OCI-LY7 (cell line): Measurements from ENCODE around the gene COL20A1. TPM values are rescaled to one million over a fixed set of nuclear protein-coding genes. Genes with fewer than 3 reads are reported as not detected.
A peak's percentile ranks its signal among the peaks of the same experiment; 100 is the strongest.

Experiments used
- BruUV-seq: library from RNA; stranded (reverse); fragments of 400-500 nt; replicated peaks from 2 replicates; lab custom pipeline; 2021; lab: Mats Ljungman, UMichigan
- CTCF ChIA-PET: fragments of 300-600 bp; sonication (Branson Sonifier 250); formaldehyde crosslinking; loops from one replicate; lab custom pipeline; 2022; ENCODE audit warnings: antibody characterized with exemption; ENCODE audit not compliant: unreplicated experiment; lab: Charles Lee
- POLR2A ChIA-PET: fragments of 300-600 bp; sonication (Branson Sonifier 250); formaldehyde crosslinking; loops from one replicate; lab custom pipeline; 2022; ENCODE audit warnings: antibody characterized with exemption; lab: Charles Lee
- DNase-seq: peaks from one replicate; pipeline ENCODE4 v3.0.0-alpha.2; 2015; ENCODE audit warnings: low spot score
- H2AFZ ChIP-seq: fragments of 200-600 bp; sonication (generic), shearing (Covaris generic); 2 replicates; pipeline ENCODE4 v1.6.1; 2014; ENCODE audit warnings: mild to moderate bottlenecking, antibody characterized with exemption, low read length, moderate library complexity
- H3K27ac ChIP-seq: fragments of 200-600 bp; sonication (generic); 2 replicates; pipeline ENCODE4 v1.5.1; 2014; ENCODE audit warnings: mixed run types, low read depth, mild to moderate bottlenecking, moderate library complexity, low read length, inconsistent platforms; ENCODE audit not compliant: poor library complexity, severe bottlenecking
- H3K36me3 ChIP-seq: fragments of 200-600 bp; sonication (generic); 2 replicates; pipeline ENCODE4 v1.6.1; 2014; ENCODE audit warnings: mild to moderate bottlenecking, antibody characterized with exemption, low read length, moderate library complexity, mixed read lengths; ENCODE audit not compliant: insufficient read depth
- H3K4me1 ChIP-seq: fragments of 200-600 bp; sonication (generic); 2 replicates; pipeline ENCODE4 v1.5.1; 2014; ENCODE audit warnings: mild to moderate bottlenecking, low read length; ENCODE audit not compliant: insufficient read depth, poor library complexity, severe bottlenecking
- H3K4me2 ChIP-seq: fragments of 200-600 bp; sonication (generic); 2 replicates; pipeline ENCODE4 v1.6.1; 2014; ENCODE audit warnings: mild to moderate bottlenecking, low read length
- H3K4me3 ChIP-seq: fragments of 200-600 bp; sonication (generic); 2 replicates; pipeline ENCODE4 v1.5.1; 2014; ENCODE audit warnings: mild to moderate bottlenecking, low read depth, low read length; ENCODE audit not compliant: poor library complexity, severe bottlenecking
- H3K79me2 ChIP-seq: fragments of 200-600 bp; sonication (generic); 2 replicates; pipeline ENCODE4 v1.6.1; 2016; ENCODE audit warnings: low read depth, mild to moderate bottlenecking, low read length, moderate library complexity, mixed read lengths; ENCODE audit not compliant: insufficient read depth
- H3K9me2 ChIP-seq: fragments of 200-600 bp; sonication (generic); 2 replicates; pipeline ENCODE4 v1.6.1; 2016; ENCODE audit warnings: mild to moderate bottlenecking, low read length, mixed read lengths; ENCODE audit not compliant: insufficient read depth
- H3K9me3 ChIP-seq: fragments of 200-600 bp; sonication (generic); 2 replicates; pipeline ENCODE4 v1.6.1; 2014; ENCODE audit warnings: mild to moderate bottlenecking, mixed run types, low read length, mixed read lengths
- H4K20me1 ChIP-seq: fragments of 200-600 bp; sonication (generic); 2 replicates; pipeline ENCODE4 v1.6.1; 2014; ENCODE audit warnings: mild to moderate bottlenecking, antibody characterized with exemption, low read length, moderate library complexity, mixed read lengths; ENCODE audit not compliant: insufficient read depth
- EZH2phosphoT487 ChIP-seq: fragments of 200-600 bp; sonication (generic); IDR thresholded peaks from 2 replicates; pipeline ENCODE4 v1.6.1; 2018; ENCODE audit warnings: low read depth, borderline replicate concordance, mild to moderate bottlenecking, mixed run types, antibody characterized with exemption, low read length, moderate library complexity, mixed read lengths
- intact Hi-C: fragments of 100-400 bp; cut with micrococcal nuclease; formaldehyde crosslinking; loops from one replicate; pipeline ENCODE4 v1.10.0; 2022; ENCODE audit not compliant: unreplicated experiment
- total RNA-seq, 2 experiments: library from RNA; depleted of rRNA in 1 of 2; stranded (reverse); fragments of >200 nt in 1 of 2; shearing (Covaris generic) in 1 of 2; gene quantifications; 2 replicates each; pipeline ENCODE4 v1.2.3, GENCODE V29; 2014 to 2022
- TF ChIP-seq, protein P1 (sequence below): fragments of 200-600 bp; sonication (generic); conservative IDR thresholded peaks from 2 replicates; pipeline ENCODE4 v1.5.1; 2014; ENCODE audit warnings: mild to moderate bottlenecking, antibody characterized with exemption, low read length, moderate library complexity, mixed read lengths

COL20A1 gene
- total RNA-seq, 2 experiments from 2014 or later: 0.15 TPM; not detected in 1

DNA sequence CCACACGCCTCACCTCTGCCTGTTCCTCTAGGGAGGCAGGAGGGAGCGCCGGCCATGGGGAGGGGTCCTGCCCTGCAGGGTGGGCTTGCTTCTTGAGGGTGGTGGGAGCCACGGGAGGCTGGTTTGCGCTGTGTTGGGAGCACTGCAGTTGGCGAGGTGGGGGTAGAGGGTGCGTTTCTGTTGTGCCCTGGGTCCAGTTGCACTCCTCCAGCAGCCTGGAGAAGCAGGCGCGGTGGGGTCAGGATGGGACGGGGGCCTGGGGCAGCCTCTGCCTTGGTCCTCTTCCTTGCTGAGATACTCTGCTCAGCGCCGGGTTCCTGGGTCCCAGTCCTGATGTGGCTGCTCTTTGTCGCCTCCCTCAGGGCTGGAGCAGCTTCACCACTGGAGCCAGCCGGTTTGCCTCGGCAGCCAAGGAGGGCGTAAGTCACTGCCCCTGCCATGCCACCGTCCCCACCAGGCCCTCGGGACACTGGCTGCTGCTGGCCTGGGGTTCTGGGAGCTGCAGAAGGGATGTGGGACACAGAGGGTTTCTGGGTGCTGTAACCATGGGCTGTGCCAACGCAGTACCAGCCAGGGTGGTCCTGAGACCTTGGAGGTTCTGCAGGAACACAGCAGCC is 11.9 kb upstream of the COL20A1 start:
- Histone ChIP-seq H3K4me1 (no peaks in the 10 kb centered on the region), H3K36me3 (peaks cover 50% of the 10 kb centered on the region; the same call in 1 of the 2 replicates), H3K9me3 (no peaks in the 10 kb centered on the region), H3K4me3 (no peak overlapping the region), H3K4me2 (no peak overlapping the region), H2AFZ (no peak overlapping the region), H3K27ac (no peak overlapping the region), H3K79me2 (no peaks in the 10 kb centered on the region), H3K9me2 (no peaks in the 10 kb centered on the region), H4K20me1 (no peaks in the 10 kb centered on the region)
- POLR2A ChIA-PET: no interaction called here
- no TSS peak for BruUV-seq
- no peak for DNase-seq
- no peak for TF ChIP-seq EZH2phosphoT487
- TF ChIP-seq, protein P1, sequence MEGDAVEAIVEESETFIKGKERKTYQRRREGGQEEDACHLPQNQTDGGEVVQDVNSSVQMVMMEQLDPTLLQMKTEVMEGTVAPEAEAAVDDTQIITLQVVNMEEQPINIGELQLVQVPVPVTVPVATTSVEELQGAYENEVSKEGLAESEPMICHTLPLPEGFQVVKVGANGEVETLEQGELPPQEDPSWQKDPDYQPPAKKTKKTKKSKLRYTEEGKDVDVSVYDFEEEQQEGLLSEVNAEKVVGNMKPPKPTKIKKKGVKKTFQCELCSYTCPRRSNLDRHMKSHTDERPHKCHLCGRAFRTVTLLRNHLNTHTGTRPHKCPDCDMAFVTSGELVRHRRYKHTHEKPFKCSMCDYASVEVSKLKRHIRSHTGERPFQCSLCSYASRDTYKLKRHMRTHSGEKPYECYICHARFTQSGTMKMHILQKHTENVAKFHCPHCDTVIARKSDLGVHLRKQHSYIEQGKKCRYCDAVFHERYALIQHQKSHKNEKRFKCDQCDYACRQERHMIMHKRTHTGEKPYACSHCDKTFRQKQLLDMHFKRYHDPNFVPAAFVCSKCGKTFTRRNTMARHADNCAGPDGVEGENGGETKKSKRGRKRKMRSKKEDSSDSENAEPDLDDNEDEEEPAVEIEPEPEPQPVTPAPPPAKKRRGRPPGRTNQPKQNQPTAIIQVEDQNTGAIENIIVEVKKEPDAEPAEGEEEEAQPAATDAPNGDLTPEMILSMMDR: peak; percentile 66
- intact Hi-C loops: no loop called here
- CTCF ChIA-PET: no interaction called here

DNA sequence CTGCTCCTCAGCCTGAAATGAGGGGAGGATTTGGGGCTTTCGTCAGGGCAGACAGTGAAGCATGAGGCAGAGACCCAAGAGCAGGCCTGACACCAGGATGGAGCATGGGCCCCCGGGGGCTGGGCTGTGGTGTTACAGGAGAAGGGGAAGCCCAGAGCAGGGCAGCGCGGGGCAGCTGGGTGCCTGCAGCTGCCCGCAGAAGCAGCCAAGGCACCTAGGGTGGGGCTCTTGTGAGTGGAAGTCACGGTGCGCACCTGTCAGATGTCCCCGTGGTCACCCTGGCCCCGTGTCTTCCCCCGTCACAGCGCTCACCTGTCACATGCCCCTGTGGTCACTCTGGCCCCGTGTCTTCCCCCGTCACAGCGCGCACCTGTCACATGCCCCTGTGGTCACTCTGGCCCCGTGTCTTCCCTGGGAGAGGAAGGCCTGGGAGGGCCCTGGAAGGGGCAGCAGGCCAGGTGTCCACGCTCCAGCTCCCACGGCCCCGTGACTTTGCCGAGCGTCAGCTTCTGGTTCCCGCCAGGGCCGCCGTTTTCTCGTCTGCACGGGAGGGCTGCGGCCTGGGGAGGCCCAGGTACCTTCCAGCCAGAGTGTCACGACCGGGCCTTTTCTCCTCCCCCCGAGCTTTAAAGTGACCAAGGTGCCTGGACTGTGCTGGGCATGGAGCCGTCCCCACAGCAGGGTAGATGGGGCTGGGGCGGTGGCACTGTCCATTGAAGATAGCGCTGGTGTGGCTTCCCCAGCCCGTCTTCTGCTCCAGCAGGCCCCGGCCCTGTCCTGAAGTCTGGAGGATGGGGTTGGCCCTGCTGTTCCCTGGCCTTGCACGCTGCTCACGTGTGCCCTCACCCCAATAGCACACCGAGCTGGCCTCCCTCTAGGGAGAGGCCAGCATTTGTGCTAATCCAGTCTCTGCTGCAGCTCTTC is 11.0 kb upstream of the COL20A1 start:
- no peaks in the 10 kb centered on the region for H3K9me3 ChIP-seq
- no TSS peak for BruUV-seq
- no peaks in the 10 kb centered on the region for H3K79me2 ChIP-seq
- H3K9me2 ChIP-seq: no peaks in the 10 kb centered on the region
- no peak overlapping the region for H3K27ac ChIP-seq
- POLR2A ChIA-PET: no interaction called here
- intact Hi-C loops: no loop called here
- peaks cover 40% of the 10 kb centered on the region; the same call in 1 of the 2 replicates for H3K36me3 ChIP-seq
- TF ChIP-seq EZH2phosphoT487: no peak
- TF ChIP-seq, protein P1: no peak
- H3K4me1 ChIP-seq: no peaks in the 10 kb centered on the region
- H3K4me3 ChIP-seq: no peak overlapping the region
- H2AFZ ChIP-seq: no peak overlapping the region
- CTCF ChIA-PET: no interaction called here
- no peak overlapping the region for H3K4me2 ChIP-seq
- no peak for DNase-seq
- no peaks in the 10 kb centered on the region for H4K20me1 ChIP-seq
